Stimulated activated memory B cell treated with anti-CD40 and anti-IgM and Interleukin-4, amounts not matched to agents 10 μg/mL and 1 μg/mL and 100 μg/mL, for 72 hours (primary cell): ENCODE results near the gene CDRT15.
"Not testable (repeated sequence)": the region's sequence is repeated elsewhere in the genome, so short reads cannot be mapped to it uniquely, and the experiment has no call there.

ENCODE experiments used
- ATAC-seq: fragments of 150-1000 bp; cut with Tn5 transposase; 2 replicates; pipeline ENCODE4 v1.10.0; 2021
- H3K27ac Mint-ChIP-seq: one replicate; pipeline ENCODE4 v1.8.0; 2022; ENCODE audit warnings: mild to moderate bottlenecking, mixed read lengths
- H3K27me3 Mint-ChIP-seq: one replicate; pipeline ENCODE4 v1.8.0; 2022; ENCODE audit warnings: mixed read lengths
- H3K36me3 Mint-ChIP-seq: one replicate; pipeline ENCODE4 v1.8.0; 2022; ENCODE audit warnings: mixed read lengths
- H3K4me1 Mint-ChIP-seq: one replicate; pipeline ENCODE4 v1.8.0; 2022; ENCODE audit warnings: mixed read lengths
- H3K4me3 Mint-ChIP-seq: one replicate; pipeline ENCODE4 v1.8.0; 2022; ENCODE audit warnings: mild to moderate bottlenecking, moderate library complexity, mixed read lengths
- H3K9me3 Mint-ChIP-seq: one replicate; pipeline ENCODE4 v1.8.0; 2022; ENCODE audit warnings: mixed read lengths

The CDRT15 gene

DNA sequence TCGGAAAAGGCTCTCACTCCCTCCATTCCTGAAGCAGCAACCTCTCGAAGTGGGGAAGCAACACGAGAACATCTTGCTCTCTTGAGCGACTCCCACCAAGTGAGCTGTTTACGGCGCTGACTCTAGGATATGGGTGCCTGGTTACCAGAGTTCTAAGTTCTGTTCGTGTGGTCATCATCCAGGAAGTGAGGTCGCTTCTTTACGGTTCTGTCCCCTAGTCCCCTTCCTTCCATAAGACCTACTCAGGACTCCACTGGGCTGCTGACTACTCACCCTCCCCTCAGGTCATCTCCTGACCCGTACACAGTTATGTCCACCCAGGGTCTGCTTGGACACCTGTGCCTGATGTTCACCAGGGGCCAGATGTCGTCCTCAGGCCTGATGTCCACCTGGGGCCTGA is at the start of gene CDRT15:
TSS of gene CDRT15 (minus strand) at position 101 of the 400 bp plus-strand sequence. CDS start at position 72, 29 bp downstream.
- not testable (repeated sequence) for H3K27me3 Mint-ChIP-seq, H3K9me3 Mint-ChIP-seq, H3K4me3 Mint-ChIP-seq, ATAC-seq, H3K27ac Mint-ChIP-seq, H3K4me1 Mint-ChIP-seq, H3K36me3 Mint-ChIP-seq

DNA sequence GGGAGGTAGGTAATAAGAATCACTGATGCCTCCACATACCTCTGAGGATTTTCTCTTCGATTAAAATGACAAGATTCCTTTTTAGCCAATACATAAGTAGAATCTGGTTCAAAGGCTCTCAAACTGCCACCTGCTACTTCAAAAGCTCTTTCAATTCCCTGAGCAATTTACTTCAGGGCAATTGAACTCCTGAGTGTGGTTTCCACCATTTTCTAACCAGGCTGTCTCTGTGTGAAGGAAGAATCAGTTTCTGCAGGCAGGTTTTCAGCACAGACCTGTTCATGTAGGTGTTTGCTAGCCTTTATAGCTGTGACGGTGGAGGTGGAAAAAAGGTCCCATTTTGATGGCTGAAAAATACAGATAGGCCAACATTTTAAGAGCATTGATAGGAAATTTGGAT is 46.1 kb upstream of the CDRT15 start:
- Mint-ChIP-seq H3K4me3 (no peak overlapping the region), H3K36me3 (no peaks in the 10 kb centered on the region), H3K4me1 (no peaks in the 10 kb centered on the region), H3K27me3 (peaks cover 59% of the 10 kb centered on the region), H3K27ac (no peak overlapping the region), H3K9me3 (no peaks in the 10 kb centered on the region)
- no peak for ATAC-seq

DNA sequence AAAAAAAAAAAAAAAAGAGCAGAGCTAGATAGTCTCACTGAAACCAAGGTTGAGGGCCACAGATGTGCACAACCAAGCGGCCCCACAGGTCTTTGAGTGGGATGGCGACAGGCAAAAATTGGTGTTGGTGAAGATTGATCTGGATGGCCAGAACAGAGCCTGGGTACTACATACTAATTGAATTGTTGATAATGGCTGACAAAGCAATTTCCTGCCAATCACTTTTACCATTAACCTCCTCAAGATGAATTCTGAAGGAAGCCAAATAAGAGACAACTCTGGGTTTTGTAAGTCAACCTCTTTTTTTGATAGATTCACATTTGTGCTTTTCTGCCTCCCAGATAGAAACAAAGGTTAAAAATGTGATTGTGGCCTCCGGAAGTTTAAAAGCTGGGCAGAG is 44.9 kb upstream of the CDRT15 start:
- Mint-ChIP-seq H3K4me1 (no peaks in the 10 kb centered on the region), H3K4me3 (no peak overlapping the region), H3K27ac (no peak overlapping the region), H3K9me3 (no peaks in the 10 kb centered on the region), H3K36me3 (no peaks in the 10 kb centered on the region), H3K27me3 (peaks cover 71% of the 10 kb centered on the region)
- no peak for ATAC-seq

DNA sequence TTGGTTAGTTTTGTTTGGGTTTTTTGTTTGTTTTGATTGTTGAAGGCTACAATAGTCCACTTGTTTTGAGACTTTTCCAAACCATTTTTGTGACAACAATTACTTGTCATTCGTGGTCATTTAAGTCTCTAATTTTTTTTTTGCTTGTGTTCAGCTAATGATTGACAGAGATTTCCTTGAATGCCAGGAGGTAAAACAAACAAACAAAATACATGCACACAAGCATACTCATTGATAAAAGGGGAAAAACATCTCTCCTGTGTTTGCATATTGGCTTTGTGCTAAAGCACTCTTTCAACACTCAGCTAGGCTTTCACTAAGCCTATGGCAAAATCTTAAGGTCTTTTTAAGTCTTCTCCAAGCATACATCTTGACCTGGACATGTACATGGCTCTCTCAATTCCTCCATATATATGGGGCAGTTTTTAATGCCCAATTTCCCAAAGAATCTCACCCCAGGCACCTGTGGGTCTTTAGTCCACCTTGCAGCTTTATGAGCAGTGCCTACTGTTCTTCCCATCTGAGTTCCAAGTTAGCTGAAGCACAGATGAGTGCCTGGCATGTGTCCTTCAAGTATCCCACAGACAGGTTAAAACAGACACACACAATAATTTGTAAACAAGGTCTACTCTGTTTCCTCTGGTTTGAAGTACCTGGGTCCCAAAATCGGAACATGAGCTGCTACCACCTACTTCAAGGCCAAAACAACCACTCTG is 40.0 kb upstream of the CDRT15 start:
- no peak overlapping the region for H3K27ac Mint-ChIP-seq
- peaks cover 19% of the 10 kb centered on the region for H3K9me3 Mint-ChIP-seq
- H3K4me3 Mint-ChIP-seq = no peak overlapping the region
- no peak for ATAC-seq
- H3K36me3 Mint-ChIP-seq = peaks cover 6% of the 10 kb centered on the region
- H3K4me1 Mint-ChIP-seq = no peaks in the 10 kb centered on the region
- peaks cover 55% of the 10 kb centered on the region for H3K27me3 Mint-ChIP-seq

DNA sequence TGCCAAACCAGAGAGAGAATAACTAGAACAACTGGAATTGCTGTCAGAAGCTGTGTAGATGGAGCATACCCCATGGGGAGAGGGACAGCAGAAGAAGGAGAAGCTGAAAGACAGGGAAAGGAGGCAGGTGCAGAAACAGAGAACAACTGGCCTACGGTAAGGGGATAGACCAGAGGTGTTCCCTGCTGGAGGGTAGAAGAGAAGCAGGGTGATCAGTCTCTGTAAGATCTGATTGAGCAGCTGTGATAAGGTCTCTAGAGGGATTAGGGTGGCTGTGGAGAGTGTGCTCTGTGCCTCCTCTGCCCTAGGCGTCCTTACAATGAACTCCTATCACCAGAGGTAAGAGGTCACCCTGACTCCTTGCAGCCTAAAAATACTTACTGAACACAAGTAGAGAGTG is 33.8 kb upstream of the CDRT15 start:
- H3K27me3 Mint-ChIP-seq = peaks cover 36% of the 10 kb centered on the region
- H3K4me3 Mint-ChIP-seq = no peak overlapping the region
- peaks cover 7% of the 10 kb centered on the region for H3K4me1 Mint-ChIP-seq
- H3K9me3 Mint-ChIP-seq = peaks cover 12% of the 10 kb centered on the region
- no peaks in the 10 kb centered on the region for H3K36me3 Mint-ChIP-seq
- no peak overlapping the region for H3K27ac Mint-ChIP-seq
- ATAC-seq = peak; percentile 20

DNA sequence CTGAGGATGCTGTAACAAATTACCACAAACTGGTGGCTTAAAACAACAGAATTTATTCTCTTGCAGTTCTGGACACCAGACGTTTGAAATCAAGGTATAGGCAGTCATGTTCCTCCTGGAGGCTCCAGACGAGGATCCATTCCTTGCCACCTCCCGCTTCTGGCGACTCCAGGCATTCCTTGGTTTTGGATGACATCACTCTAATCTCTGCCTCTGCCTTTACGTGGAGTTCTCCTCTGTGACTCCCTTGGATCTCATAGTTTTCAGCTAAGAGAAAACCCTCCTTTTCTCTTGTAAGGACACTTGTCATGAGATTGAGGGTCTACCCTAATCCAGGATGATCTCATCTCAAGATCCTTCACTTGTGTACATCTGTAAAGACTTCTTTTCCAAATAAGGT is 32.8 kb upstream of the CDRT15 start:
- H3K36me3 Mint-ChIP-seq = no peaks in the 10 kb centered on the region
- H3K4me3 Mint-ChIP-seq = no peak overlapping the region
- peaks cover 30% of the 10 kb centered on the region for H3K27me3 Mint-ChIP-seq
- ATAC-seq = no peak
- H3K27ac Mint-ChIP-seq = no peak overlapping the region
- peaks cover 8% of the 10 kb centered on the region for H3K9me3 Mint-ChIP-seq
- H3K4me1 Mint-ChIP-seq = peaks cover 7% of the 10 kb centered on the region

DNA sequence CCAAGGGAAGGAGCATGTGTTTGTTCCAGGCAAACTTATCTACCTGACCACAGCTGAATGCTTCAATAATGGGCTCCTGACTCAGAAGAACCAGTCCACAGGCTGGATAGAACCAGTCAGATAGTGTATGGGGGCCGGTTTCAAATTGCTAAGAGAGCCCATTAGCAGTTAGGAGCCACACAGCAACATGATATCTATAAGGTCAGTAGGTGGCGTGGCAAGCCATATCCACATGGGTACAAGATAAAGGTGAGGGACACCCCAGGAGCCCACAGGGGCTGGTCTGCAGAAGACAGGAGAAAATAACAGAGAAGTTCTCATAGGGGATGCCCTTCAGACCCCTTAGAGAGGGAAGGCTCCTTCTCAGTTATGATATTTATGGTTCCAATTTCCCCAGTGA is 31.6 kb upstream of the CDRT15 start:
- no peak for ATAC-seq

DNA sequence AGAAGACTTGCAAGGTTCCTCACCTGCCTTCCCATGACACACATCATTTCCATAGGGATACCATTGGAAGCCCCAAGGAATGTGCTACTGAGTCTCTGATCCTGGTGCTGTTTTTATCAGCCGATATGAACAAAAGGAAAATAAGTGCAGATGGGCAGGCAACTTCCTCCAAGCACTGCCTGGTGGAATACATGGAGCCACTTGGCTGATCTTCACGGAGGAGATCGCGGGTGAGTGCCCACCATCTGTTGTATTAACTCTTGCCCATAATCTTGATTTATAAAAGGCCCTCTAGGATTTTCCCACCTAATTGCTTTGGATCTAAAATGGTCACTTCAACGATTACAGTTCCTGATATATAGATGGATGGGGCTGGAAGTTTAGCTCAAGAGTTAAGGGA is 24.7 kb upstream of the CDRT15 start:
- ATAC-seq = no peak
- Mint-ChIP-seq H3K9me3 (no peaks in the 10 kb centered on the region), H3K36me3 (no peaks in the 10 kb centered on the region), H3K27ac (no peak overlapping the region), H3K4me3 (no peak overlapping the region), H3K27me3 (peaks cover 20% of the 10 kb centered on the region), H3K4me1 (no peaks in the 10 kb centered on the region)

More for the DNA sequence above, 31.6 kb upstream of the CDRT15 start:
- H3K36me3 Mint-ChIP-seq = no peaks in the 10 kb centered on the region
- peaks cover 26% of the 10 kb centered on the region for H3K27me3 Mint-ChIP-seq
- H3K4me3 Mint-ChIP-seq = no peak overlapping the region
- H3K4me1 Mint-ChIP-seq = peaks cover 7% of the 10 kb centered on the region
- no peak overlapping the region for H3K27ac Mint-ChIP-seq
- H3K9me3 Mint-ChIP-seq = peaks cover 4% of the 10 kb centered on the region

DNA sequence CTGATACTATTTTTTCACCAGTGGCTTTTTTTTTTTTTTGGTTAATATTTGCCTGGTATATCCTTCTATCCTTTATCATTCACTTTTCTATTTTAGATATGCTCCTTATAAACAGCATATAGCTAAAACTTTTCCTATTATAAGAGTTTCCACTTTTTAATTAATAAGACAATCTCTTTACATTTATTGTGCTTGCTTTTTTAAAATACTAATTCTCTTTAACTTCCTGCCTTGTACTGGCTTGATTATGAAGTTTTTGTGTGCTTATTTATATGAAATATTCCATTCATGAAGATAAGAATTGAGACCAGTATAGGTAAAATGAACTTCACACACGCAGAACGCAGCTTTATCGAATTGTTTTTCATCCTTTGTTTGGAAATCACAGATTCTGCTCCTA is 9.0 kb upstream of the CDRT15 start:
- Mint-ChIP-seq H3K4me3 (no peak overlapping the region), H3K27ac (no peak overlapping the region), H3K36me3 (no peaks in the 10 kb centered on the region), H3K4me1 (no peaks in the 10 kb centered on the region), H3K27me3 (no peaks in the 10 kb centered on the region), H3K9me3 (no peaks in the 10 kb centered on the region)
- no peak for ATAC-seq

DNA sequence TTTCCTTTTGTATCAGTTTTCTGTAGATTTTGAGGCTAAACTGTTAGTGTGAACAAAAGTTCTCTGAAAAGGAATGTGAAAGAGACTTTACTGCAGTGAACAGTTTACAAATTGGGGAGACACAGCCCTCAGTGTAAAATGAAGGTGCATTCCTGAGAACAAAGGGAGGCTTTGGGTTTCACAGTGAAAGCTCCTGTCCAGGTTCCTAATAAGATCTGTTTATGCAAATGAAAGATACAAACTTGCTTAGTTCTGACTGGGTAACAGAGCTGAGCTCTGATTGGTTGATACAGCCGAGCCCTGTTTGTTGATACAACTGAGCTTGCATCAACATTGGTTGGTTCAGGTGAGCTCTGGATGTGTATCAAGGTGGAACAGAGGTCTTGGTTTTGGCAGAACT is 8.3 kb upstream of the CDRT15 start:
- Mint-ChIP-seq H3K27ac (no peak overlapping the region), H3K27me3 (no peaks in the 10 kb centered on the region), H3K9me3 (no peaks in the 10 kb centered on the region), H3K36me3 (no peaks in the 10 kb centered on the region), H3K4me1 (no peaks in the 10 kb centered on the region), H3K4me3 (no peak overlapping the region)
- no peak for ATAC-seq

DNA sequence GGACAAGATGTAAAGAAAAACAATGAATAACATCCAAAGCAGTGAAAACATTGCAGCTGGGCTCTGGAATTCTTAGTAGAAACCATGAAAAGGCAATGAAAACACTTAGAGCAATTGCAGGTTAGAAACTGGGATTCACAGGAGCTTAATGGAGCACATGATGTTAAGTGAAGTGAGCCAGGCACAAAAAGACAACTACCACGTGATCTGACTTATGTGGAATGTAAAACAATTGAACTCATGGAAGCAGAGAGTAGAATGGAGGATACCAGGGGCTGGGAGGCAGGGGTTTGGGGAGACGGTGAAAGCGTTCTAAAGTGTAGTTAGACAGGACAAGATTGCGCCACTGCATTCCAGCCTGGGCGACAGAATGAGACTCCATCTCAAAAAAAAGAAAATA is 2.6 kb upstream of the CDRT15 start:
- not testable (repeated sequence) for H3K36me3 Mint-ChIP-seq, ATAC-seq, H3K27ac Mint-ChIP-seq, H3K4me1 Mint-ChIP-seq, H3K27me3 Mint-ChIP-seq, H3K4me3 Mint-ChIP-seq, H3K9me3 Mint-ChIP-seq

DNA sequence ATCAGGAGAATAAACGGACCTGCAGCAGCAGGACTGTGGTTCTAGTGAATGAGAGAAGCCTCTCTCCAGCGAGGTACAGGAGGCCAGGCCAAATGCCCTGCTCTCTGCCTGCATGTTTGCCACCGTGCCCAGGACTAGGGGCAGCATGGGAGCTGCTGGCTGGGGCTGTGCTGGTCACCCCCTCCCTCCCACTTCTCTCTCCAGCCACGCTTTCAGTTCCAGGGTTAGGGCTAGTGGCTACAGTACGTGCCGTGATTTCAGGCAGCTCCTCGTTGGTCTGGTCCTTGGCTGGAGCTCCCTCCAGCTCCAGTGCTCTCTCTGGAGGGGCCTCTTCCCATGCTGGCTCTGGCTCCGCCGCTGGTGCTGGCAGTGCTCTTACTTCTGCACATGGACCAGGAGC is 630 bp downstream of the CDRT15 start:
- not testable (repeated sequence) for H3K9me3 Mint-ChIP-seq, H3K4me1 Mint-ChIP-seq, H3K27ac Mint-ChIP-seq, H3K27me3 Mint-ChIP-seq, H3K4me3 Mint-ChIP-seq, H3K36me3 Mint-ChIP-seq
- peak; percentile 56 for ATAC-seq

DNA sequence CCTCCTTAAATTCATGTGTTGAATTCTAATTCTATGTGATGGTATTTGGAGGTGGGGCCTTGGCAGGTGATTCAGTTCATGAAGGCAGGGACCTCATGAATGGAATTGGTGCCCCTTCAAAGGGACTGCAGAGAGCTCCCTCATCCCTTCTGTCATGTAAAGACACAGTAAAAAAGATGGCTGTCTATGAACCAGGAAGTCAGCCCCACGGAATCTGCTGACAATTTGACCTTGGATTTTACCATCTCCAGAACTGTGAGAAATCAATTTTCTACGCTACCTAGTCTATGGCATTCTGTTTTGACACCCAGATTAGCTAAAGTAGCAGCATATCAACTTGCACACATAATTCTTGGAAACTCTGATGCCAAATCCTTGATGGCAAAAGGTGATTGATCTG is 1.6 kb downstream of the CDRT15 start:
- H3K36me3 Mint-ChIP-seq, H3K4me1 Mint-ChIP-seq, ATAC-seq: not testable (repeated sequence)

DNA sequence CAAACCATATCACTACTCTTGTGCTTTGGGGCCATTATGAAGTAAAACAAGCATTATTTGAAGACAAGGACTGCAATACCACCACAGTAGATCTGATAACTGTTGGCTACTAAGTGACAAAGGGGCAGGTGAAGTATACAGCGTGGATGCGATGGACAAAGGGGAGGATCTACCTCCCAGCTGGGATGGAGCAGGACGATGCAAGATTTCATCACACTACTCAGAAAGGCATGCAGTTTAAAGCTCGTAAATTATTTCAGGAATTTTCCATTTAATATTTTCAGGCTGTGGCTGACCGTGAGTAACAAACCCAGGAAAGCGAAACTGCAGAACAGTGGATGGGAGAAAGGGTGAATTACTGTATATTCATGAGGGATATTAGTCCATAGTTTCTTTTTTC is 5.5 kb downstream of the CDRT15 start:
- not testable (repeated sequence) for H3K27me3 Mint-ChIP-seq, H3K4me1 Mint-ChIP-seq, H3K9me3 Mint-ChIP-seq, H3K36me3 Mint-ChIP-seq, H3K27ac Mint-ChIP-seq, ATAC-seq, H3K4me3 Mint-ChIP-seq

More for the DNA sequence above, 1.6 kb downstream of the CDRT15 start:
- H3K4me3 Mint-ChIP-seq, H3K27me3 Mint-ChIP-seq, H3K9me3 Mint-ChIP-seq, H3K27ac Mint-ChIP-seq: not testable (repeated sequence)

DNA sequence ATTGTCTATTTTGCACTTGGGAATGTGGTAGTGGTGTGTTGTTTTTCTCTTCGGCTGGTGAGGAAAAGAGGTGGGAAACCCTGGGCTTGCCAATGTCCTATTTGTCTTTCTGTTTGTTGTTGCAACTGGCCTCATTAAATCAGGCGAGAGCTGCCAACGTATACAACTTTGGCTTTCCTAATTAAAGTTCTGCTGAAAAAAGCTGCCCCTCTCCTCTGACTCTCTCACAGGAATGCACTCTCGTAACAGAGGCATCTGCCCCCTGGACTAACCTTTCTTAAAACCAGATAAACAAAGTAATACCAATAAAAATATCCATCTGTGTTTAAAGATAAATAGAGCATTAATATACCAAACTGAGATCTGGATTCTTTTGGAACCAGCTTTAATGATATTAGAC is 7.8 kb downstream of the CDRT15 start:
- Mint-ChIP-seq H3K27ac (no peak overlapping the region), H3K27me3 (no peaks in the 10 kb centered on the region), H3K9me3 (no peaks in the 10 kb centered on the region), H3K36me3 (peaks cover 6% of the 10 kb centered on the region), H3K4me3 (no peak overlapping the region), H3K4me1 (no peaks in the 10 kb centered on the region)
- no peak for ATAC-seq

DNA sequence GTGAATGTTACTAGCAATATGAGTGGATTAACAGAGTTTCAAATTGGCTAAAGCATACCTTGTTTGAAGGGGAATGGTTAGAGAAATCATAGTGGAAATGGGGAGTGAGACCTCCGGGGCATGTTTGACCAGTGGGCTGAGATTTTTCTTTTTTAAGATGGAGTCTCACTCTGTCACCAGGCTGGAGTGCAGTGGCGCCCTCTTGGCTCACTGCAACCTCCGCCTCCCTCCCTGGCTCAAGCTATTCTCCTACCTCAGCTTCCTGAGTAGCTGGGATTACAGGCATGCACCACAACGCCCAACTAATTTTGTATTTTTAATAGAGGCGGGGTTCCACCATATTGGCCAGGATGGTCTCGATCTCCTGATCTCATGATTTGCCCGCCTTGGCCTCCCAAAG is 9.6 kb downstream of the CDRT15 start:
- H3K4me1 Mint-ChIP-seq = no peaks in the 10 kb centered on the region
- H3K36me3 Mint-ChIP-seq = peaks cover 7% of the 10 kb centered on the region
- ATAC-seq = no peak
- no peak overlapping the region for H3K4me3 Mint-ChIP-seq
- no peak overlapping the region for H3K27ac Mint-ChIP-seq
- no peaks in the 10 kb centered on the region for H3K27me3 Mint-ChIP-seq
- no peaks in the 10 kb centered on the region for H3K9me3 Mint-ChIP-seq
